Measurements from ENCODE around the gene RSF1. TPM values are rescaled to one million over a fixed set of nuclear protein-coding genes. Genes with fewer than 3 reads are reported as not detected.
A peak's percentile ranks its signal among the peaks of the same experiment; 100 is the strongest.
"Not testable (repeated sequence)": the region's sequence is repeated elsewhere in the genome, so short reads cannot be mapped to it uniquely, and the experiment has no call there.

RSF1 gene
- total RNA-seq, 1 donor from 2014 or later = 68.8 TPM

DNA sequence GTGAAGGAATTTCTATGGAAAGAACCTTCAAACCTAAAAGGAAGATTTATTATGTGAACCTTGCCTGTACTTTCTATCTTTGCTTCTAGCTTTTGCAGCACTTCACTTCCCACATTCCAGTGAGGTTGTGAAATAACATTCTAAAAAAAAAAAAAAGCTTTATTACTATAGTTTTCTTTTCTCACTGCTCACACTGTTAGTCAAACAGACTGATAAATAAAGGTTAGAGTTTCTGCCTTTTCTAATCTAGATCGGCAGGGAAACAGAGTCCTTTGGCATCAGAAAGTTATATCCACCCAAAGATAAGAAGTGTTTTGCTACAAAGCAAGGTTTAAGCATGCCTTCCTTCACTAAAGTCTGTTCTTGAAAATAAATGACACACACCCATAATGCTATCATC lies 3.3 kb upstream of the RSF1 start:
- POLR2A ChIA-PET = no interaction called here
- Mint-ChIP-seq H3K9me3 (no peaks in the 10 kb centered on the region), H3K27ac (no peak overlapping the region), H3K4me1 (peaks cover 14% of the 10 kb centered on the region), H3K27me3 (no peaks in the 10 kb centered on the region), H3K4me3 (no peak overlapping the region), H3K36me3 (ENCODE audit: low read depth) (peaks cover 15% of the 10 kb centered on the region)
- TF ChIP-seq, protein P1, sequence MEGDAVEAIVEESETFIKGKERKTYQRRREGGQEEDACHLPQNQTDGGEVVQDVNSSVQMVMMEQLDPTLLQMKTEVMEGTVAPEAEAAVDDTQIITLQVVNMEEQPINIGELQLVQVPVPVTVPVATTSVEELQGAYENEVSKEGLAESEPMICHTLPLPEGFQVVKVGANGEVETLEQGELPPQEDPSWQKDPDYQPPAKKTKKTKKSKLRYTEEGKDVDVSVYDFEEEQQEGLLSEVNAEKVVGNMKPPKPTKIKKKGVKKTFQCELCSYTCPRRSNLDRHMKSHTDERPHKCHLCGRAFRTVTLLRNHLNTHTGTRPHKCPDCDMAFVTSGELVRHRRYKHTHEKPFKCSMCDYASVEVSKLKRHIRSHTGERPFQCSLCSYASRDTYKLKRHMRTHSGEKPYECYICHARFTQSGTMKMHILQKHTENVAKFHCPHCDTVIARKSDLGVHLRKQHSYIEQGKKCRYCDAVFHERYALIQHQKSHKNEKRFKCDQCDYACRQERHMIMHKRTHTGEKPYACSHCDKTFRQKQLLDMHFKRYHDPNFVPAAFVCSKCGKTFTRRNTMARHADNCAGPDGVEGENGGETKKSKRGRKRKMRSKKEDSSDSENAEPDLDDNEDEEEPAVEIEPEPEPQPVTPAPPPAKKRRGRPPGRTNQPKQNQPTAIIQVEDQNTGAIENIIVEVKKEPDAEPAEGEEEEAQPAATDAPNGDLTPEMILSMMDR (IDR thresholded peaks at IDR 0.05) = no peak
- CTCF ChIA-PET = no interaction called here
- intact Hi-C loops (cut with micrococcal nuclease) = loop anchor here (5.0 to 10.0 kb wide), 2 partner anchors 314 to 779 kb away; partner anchors contain the start of gene ALG8
- ATAC-seq (ENCODE audit: low read depth) = no peak
- DNase-seq = no peak

DNA sequence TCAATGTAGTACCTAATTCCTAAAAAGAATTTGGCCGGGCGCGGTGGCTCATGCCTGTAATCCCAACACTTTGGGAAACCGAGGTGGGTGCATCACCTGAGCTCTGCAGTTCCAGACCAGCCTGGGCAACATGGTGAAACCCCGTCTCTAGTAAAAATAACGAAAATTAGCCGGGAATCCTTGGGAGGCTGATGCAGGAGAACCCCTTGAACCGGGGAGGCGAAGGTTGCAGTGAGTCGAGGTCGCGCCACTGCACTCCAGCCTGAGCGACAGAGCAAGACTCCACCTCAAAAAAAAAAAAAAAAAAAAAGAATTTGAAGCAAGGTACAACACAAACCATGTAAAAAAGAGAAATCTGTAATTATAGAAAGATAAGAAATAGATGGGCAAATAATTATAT lies 1.6 kb upstream of the RSF1 start:
- intact Hi-C loops (cut with micrococcal nuclease) = loop anchor here (5.0 to 10.0 kb wide), 2 partner anchors 315 to 777 kb away; partner anchors contain the start of gene ALG8
- H3K27me3 Mint-ChIP-seq; H3K9me3 Mint-ChIP-seq; H3K27ac Mint-ChIP-seq; DNase-seq; ATAC-seq (ENCODE audit: low read depth); H3K4me3 Mint-ChIP-seq; CTCF ChIA-PET: not testable (repeated sequence)
- Mint-ChIP-seq H3K36me3 (ENCODE audit: low read depth) (peaks cover 15% of the 10 kb centered on the region), H3K4me1 (peaks cover 26% of the 10 kb centered on the region)
- POLR2A ChIA-PET = interaction anchor here (3.7 kb wide), 1 partner anchor 173 kb away, joined by 23 read pairs; the partner anchor contains the start of gene INTS4

DNA sequence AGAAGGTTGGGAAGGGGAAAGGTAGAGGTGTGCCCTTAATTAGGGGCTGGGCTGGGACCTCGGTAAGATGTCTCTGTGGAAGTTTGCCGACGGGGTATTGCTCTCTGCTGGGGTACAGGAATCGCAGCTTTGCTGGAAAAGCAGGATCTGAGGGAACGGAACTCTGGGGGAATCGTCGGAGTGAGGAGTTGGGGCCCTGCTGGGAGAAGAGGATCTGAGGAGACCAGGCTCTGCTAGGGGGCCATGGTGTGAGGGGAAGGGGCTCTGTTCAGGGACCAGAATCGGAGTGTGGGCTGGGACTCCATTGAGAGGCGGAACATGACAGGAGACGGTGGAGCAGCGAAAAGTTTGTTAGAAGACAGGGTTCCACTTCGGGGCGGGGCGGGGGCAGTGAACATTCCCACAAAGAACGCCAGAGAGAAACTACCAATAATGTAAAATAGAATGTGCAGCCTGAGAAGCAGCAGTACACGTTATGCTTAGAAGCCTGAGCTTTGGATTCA lies 878 bp upstream of the RSF1 start:
- POLR2A ChIA-PET = interaction anchor here (3.7 kb wide), 1 partner anchor 173 kb away, joined by 23 read pairs; the partner anchor contains the start of gene INTS4
- Mint-ChIP-seq H3K36me3 (ENCODE audit: low read depth) (peaks cover 15% of the 10 kb centered on the region), H3K27ac (peak overlapping the region; percentile 93), H3K4me1 (peaks cover 32% of the 10 kb centered on the region), H3K27me3 (no peaks in the 10 kb centered on the region), H3K4me3 (peak overlapping the region; percentile 97), H3K9me3 (no peaks in the 10 kb centered on the region)
- intact Hi-C loops (cut with micrococcal nuclease) = loop anchor here (2.0 to 10.0 kb wide), 3 partner anchors 316 to 777 kb away; partner anchors contain the start of genes ALG8 and NARS2
- ATAC-seq (ENCODE audit: low read depth) (no peak), DNase-seq (peak; percentile 17)
- CTCF ChIA-PET = no interaction called here
- TF ChIP-seq, protein P1 (IDR thresholded peaks at IDR 0.05) = no peak

DNA sequence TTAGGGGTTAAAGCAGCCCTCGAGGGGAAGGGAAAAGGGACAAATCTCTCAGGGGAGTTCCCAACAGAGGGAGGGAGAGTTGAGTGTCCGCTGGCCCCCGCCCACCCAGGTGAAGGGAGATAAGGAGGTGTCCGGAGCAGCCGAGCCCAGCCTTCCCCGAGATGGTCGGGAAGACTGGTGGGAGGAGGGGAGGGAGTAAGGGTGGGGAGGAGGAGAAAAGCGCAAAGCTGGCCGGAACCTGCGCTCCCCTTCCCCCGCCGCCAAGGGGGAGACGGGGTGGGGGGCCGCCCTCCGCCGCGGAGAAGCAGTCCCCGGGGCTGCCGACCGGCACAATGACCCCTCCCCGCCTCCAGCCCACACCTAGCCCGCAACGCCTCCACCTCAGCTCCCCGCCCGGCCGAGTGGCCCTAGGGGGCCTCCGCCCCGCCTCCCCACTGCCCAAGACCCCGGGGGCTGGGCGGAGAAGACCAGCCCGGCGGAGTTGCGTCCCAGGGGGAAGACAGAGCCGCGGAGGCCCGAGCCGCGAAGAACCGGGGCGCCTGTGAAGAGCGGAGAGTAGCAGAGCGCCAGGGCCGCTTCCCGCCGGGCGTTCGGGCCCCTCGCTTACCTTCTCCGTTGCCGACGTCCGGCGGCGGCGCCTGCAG lies 479 bp downstream of the RSF1 start:
- TF ChIP-seq, protein P1 (IDR thresholded peaks at IDR 0.05) = no peak
- intact Hi-C loops (cut with micrococcal nuclease) = loop anchor here (1.0 to 10.0 kb wide), 8 partner anchors 38 to 775 kb away; partner anchors contain the start of genes ALG8, CLNS1A, INTS4 and KCTD21
- Mint-ChIP-seq H3K9me3 (no peaks in the 10 kb centered on the region), H3K4me3 (peak overlapping the region; percentile 97), H3K27ac (peak overlapping the region; percentile 93), H3K4me1 (peaks cover 39% of the 10 kb centered on the region), H3K27me3 (no peaks in the 10 kb centered on the region), H3K36me3 (ENCODE audit: low read depth) (peaks cover 15% of the 10 kb centered on the region)
- DNase-seq = no peak
- ChIA-PET POLR2A (interaction anchor here (1.0 to 3.7 kb wide), 3 partner anchors 175 to 754 kb away, joined by 3 to 23 read pairs (median 6); partner anchors contain the start of genes ALG8 and INTS4), CTCF (interaction anchor here (1.0 kb wide), 1 partner anchor 175 kb away, joined by 3 read pairs; no protein-coding TSS in a partner anchor)
- peak; percentile 1 for ATAC-seq (ENCODE audit: low read depth)

DNA sequence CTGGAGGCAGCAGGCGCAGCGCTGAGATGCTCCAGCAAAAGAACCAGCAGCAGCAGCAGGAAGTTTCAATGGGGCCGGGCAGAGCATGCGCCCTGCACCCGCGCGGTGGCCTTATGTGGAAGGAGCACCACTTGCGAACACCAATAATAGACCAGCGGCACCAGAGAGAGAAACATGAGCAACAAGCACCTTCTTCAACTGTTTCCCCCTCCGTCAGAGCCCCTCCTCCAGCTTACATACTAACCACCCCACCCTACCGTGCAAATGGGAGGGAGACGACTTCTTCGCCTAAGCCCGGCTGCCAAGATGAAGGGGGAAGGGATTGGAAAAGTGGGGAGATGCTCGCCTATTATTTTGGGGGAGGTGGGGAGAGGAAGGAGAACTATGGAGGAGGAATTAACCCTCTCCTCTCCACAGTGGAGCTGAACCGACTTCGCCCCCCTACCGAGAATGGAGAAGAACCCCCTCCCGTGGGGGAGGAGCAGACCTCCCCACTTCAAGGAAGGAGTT lies 1.1 kb downstream of the RSF1 start:
- intact Hi-C loops (cut with micrococcal nuclease) = loop anchor here (1.0 to 5.0 kb wide), 2 partner anchors 37 to 182 kb away; partner anchors contain the start of gene CLNS1A
- H3K27ac Mint-ChIP-seq = peak overlapping the region; percentile 91
- peak; percentile 69 for DNase-seq
- no peaks in the 10 kb centered on the region for H3K27me3 Mint-ChIP-seq
- ATAC-seq (ENCODE audit: low read depth) = peak; percentile 59
- ChIA-PET POLR2A (interaction anchor here (1.0 to 3.7 kb wide), 3 partner anchors 175 to 755 kb away, joined by 3 to 23 read pairs (median 6); partner anchors contain the start of genes ALG8 and INTS4), CTCF (interaction anchor here (1.0 kb wide), 1 partner anchor 176 kb away, joined by 3 read pairs; no protein-coding TSS in a partner anchor)
- TF ChIP-seq, protein P1 (IDR thresholded peaks at IDR 0.05) = no peak
- H3K9me3 Mint-ChIP-seq = peaks cover 3% of the 10 kb centered on the region
- H3K36me3 Mint-ChIP-seq (ENCODE audit: low read depth) = peaks cover 15% of the 10 kb centered on the region
- H3K4me1 Mint-ChIP-seq = peaks cover 43% of the 10 kb centered on the region
- H3K4me3 Mint-ChIP-seq = peak overlapping the region; percentile 97

All from activated B cell treated with CpG ODN at 0.5 μM for 24 hours (primary cell).